PC-9 (cell line): ENCODE measurements around the gene SCO1. TPM values are rescaled to one million over a fixed set of nuclear protein-coding genes. Genes with fewer than 3 reads are reported as not detected.

Experiments
- BruUV-seq: library from RNA; stranded (reverse); fragments of 400-500 nt; replicated peaks from 2 replicates; lab custom pipeline; 2021; lab: Mats Ljungman, UMichigan
- CTCF ChIA-PET: fragments of 300-600 bp; sonication (Branson Sonifier 250); formaldehyde crosslinking; loops from one replicate; lab custom pipeline; 2022; ENCODE audit warnings: antibody characterized with exemption; lab: Charles Lee
- POLR2A ChIA-PET: fragments of 300-600 bp; sonication (Branson Sonifier 250); formaldehyde crosslinking; loops from one replicate; lab custom pipeline; 2022; ENCODE audit warnings: antibody characterized with exemption; ENCODE audit not compliant: unreplicated experiment; lab: Charles Lee
- DNase-seq, 2 experiments: peaks; one replicate each; pipeline versions ENCODE4 v3.0.0 to v3.0.0-alpha.2; 2015 to 2022; ENCODE audit warnings: mixed read lengths in 1 of 2
- H2AFZ ChIP-seq: fragments of 200-600 bp; sonication (generic); 2 replicates; pipeline ENCODE4 v1.8.1; 2017; ENCODE audit warnings: antibody characterized with exemption
- H3F3A ChIP-seq: fragments of 200-600 bp; sonication (generic); 2 replicates; pipeline ENCODE4 v1.8.1; 2017; ENCODE audit warnings: antibody characterized with exemption, mild to moderate bottlenecking, low read depth; ENCODE audit not compliant: insufficient read depth
- H3K27ac ChIP-seq: fragments of 200-600 bp; sonication (generic); 2 replicates; pipeline ENCODE4 v1.6.1; 2016; ENCODE audit warnings: mixed run types
- H3K27me3 ChIP-seq: fragments of 200-600 bp; sonication (generic); 2 replicates; pipeline ENCODE4 v1.6.1; 2016; ENCODE audit warnings: low read depth, mixed run types; ENCODE audit not compliant: insufficient read depth
- H3K36me3 ChIP-seq: fragments of 200-600 bp; sonication (generic); 2 replicates; pipeline ENCODE4 v1.6.1; 2016; ENCODE audit warnings: low read depth, mixed run types
- H3K4me1 ChIP-seq: fragments of 200-600 bp; sonication (generic); replicated peaks from 2 replicates; pipeline ENCODE4 v1.6.1; 2016; ENCODE audit warnings: mixed run types; ENCODE audit not compliant: insufficient read depth
- H3K4me2 ChIP-seq: fragments of 200-600 bp; sonication (generic); 2 replicates; pipeline ENCODE4 v1.6.1; 2017; ENCODE audit warnings: mixed run types
- H3K4me3 ChIP-seq: fragments of 200-600 bp; sonication (generic); 2 replicates; pipeline ENCODE4 v1.6.1; 2016; ENCODE audit warnings: mixed run types
- H3K79me2 ChIP-seq: fragments of 200-600 bp; sonication (generic); 2 replicates; pipeline ENCODE4 v1.6.1; 2017; ENCODE audit warnings: low read depth, mixed run types
- H3K9me2 ChIP-seq: fragments of 200-600 bp; sonication (generic); 2 replicates; pipeline ENCODE4 v1.8.1; 2017; ENCODE audit warnings: mild to moderate bottlenecking; ENCODE audit not compliant: insufficient read depth
- H3K9me3 ChIP-seq: fragments of 200-600 bp; sonication (generic); 2 replicates; pipeline ENCODE4 v1.8.1; 2016; ENCODE audit warnings: low read depth; ENCODE audit not compliant: insufficient read depth
- H4K20me1 ChIP-seq: fragments of 200-600 bp; sonication (generic); 2 replicates; pipeline ENCODE4 v1.8.1; 2017; ENCODE audit not compliant: insufficient read depth
- CTCF ChIP-seq: fragments of 200-600 bp; sonication (generic); conservative IDR thresholded peaks from 2 replicates; pipeline ENCODE4 v1.6.1; 2017; ENCODE audit warnings: mixed run types, antibody characterized with exemption, mild to moderate bottlenecking, moderate library complexity
- EZH2 ChIP-seq: fragments of 200-600 bp; sonication (generic); IDR thresholded peaks from 2 replicates; pipeline ENCODE4 v1.8.0; 2017; ENCODE audit warnings: antibody characterized with exemption, low read depth
- intact Hi-C: fragments of 100-400 bp; cut with micrococcal nuclease; formaldehyde crosslinking; loops from one replicate; pipeline ENCODE4 v1.10.0; 2022; ENCODE audit not compliant: unreplicated experiment
- total RNA-seq: library from RNA; stranded (reverse); gene quantifications from 2 replicates; pipeline ENCODE4 v1.2.3, GENCODE V29; 2021

The SCO1 gene
- total RNA-seq, 1 experiment from 2014 or later = 39.6 TPM

GRCh38 chr17:10635290-10635689 lies 62.0 kb downstream of the SCO1 start:
- no peaks in the 10 kb centered on the region for H3K9me3 ChIP-seq
- no peaks in the 10 kb centered on the region for H3K79me2 ChIP-seq
- no peaks in the 10 kb centered on the region for H3K36me3 ChIP-seq
- ChIA-PET POLR2A (no interaction called here), CTCF (no interaction called here)
- no peaks in the 10 kb centered on the region for H3F3A ChIP-seq
- no peak for DNase-seq
- no peak overlapping the region for H2AFZ ChIP-seq
- H3K27me3 ChIP-seq = peaks cover 60% of the 10 kb centered on the region
- intact Hi-C loops = no loop called here
- H3K27ac ChIP-seq = no peak overlapping the region
- H4K20me1 ChIP-seq = no peaks in the 10 kb centered on the region
- no peaks in the 10 kb centered on the region for H3K4me1 ChIP-seq
- H3K4me2 ChIP-seq = no peak overlapping the region
- BruUV-seq = no TSS peak
- no peaks in the 10 kb centered on the region for H3K9me2 ChIP-seq
- no peak for TF ChIP-seq CTCF
- no peak for TF ChIP-seq EZH2
- H3K4me3 ChIP-seq = no peak overlapping the region

GRCh38 chr17:10633738-10634379 lies 63.5 kb downstream of the SCO1 start:
- TF ChIP-seq CTCF (no peak), EZH2 (no peak)
- Histone ChIP-seq H3K9me2 (no peaks in the 10 kb centered on the region), H3K27ac (no peak overlapping the region), H3K9me3 (no peaks in the 10 kb centered on the region), H3K27me3 (peaks cover 46% of the 10 kb centered on the region), H3K79me2 (no peaks in the 10 kb centered on the region), H3K4me2 (no peak overlapping the region), H3F3A (no peaks in the 10 kb centered on the region), H2AFZ (no peak overlapping the region), H3K36me3 (no peaks in the 10 kb centered on the region), H3K4me1 (no peaks in the 10 kb centered on the region), H4K20me1 (no peaks in the 10 kb centered on the region), H3K4me3 (no peak overlapping the region)
- ChIA-PET POLR2A (no interaction called here), CTCF (no interaction called here)
- BruUV-seq = no TSS peak
- intact Hi-C loops = loop anchor here (5.0 kb wide), 1 partner anchor 213 kb away; no protein-coding TSS in a partner anchor
- no peak for DNase-seq

- H3K4me1 ChIP-seq = no peaks in the 10 kb centered on the region
- H2AFZ ChIP-seq = no peak overlapping the region
- intact Hi-C loops = loop anchor here (5.0 kb wide), 1 partner anchor 216 kb away; no protein-coding TSS in a partner anchor
- H3K4me3 ChIP-seq = no peak overlapping the region
- no peak overlapping the region for H3K27ac ChIP-seq
- H3K9me3 ChIP-seq = no peaks in the 10 kb centered on the region
- H3K9me2 ChIP-seq = no peaks in the 10 kb centered on the region
- no peak for DNase-seq
- H3K27me3 ChIP-seq = peaks cover 33% of the 10 kb centered on the region
- no peaks in the 10 kb centered on the region for H3F3A ChIP-seq
- ChIA-PET POLR2A (no interaction called here), CTCF (no interaction called here)
- no peaks in the 10 kb centered on the region for H3K79me2 ChIP-seq
- H3K4me2 ChIP-seq = no peak overlapping the region
- TF ChIP-seq EZH2 (no peak), CTCF (no peak)
- H4K20me1 ChIP-seq = no peaks in the 10 kb centered on the region
- H3K36me3 ChIP-seq = no peaks in the 10 kb centered on the region
- BruUV-seq = no TSS peak
Observed at GRCh38 chr17:10631701-10632100, 65.6 kb downstream of the SCO1 start.
